Left hindlimb (tissue), 1 donor: ENCODE data around the gene PCLO.
"Not testable (repeated sequence)": the region's sequence is repeated elsewhere in the genome, so short reads cannot be mapped to it uniquely, and the experiment has no call there.

ENCODE experiments used
- DNase-seq: peaks from one replicate; pipeline ENCODE4 v3.0.0-alpha.2; 2018

PCLO gene

DNA sequence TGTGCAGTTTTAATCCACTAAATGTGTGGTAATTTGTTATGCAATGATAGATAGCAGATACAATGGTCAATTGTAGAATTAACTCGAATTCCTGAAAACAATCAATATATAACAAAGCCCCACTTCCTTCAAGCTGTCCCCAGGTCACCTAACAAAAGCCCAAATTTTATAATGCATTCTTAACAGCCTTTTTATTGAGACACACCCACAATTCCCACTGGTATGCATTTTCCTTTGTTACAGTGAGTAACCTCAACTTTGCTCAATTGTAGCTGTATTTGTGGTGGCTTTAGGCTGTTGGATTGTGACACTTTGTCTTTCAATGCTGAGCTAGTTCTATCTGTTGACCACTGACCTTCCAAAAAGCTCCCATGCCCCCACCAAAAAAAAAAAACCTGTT is 439.3 kb downstream of the PCLO start:
- DNase-seq: no peak

DNA sequence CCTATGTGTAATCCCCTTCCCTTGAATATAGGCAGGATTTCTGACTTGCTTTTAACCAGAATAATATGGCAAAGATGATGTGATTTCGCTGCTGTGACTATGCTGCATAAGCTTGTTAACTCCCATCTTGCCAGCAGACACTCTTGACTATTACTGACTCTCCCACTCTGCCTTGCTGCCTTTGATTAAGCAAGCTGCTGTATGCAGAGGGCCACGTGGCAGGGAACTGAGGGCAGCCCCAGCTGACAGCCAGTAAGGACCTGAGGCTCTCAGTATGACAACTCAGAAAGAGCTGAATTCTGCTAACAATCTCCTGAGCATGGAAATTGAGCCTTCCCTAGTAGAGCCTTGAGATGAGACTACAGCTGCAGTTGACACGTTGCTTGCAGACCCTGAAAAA is 439.7 kb downstream of the PCLO start:
- no peak for DNase-seq

- DNase-seq: no peak
Observed at GRCh38 chr7:82715344-82715743, 447.3 kb downstream of the PCLO start.

- DNase-seq: no peak
Observed at GRCh38 chr7:82714883-82715282, 447.8 kb downstream of the PCLO start.

DNA sequence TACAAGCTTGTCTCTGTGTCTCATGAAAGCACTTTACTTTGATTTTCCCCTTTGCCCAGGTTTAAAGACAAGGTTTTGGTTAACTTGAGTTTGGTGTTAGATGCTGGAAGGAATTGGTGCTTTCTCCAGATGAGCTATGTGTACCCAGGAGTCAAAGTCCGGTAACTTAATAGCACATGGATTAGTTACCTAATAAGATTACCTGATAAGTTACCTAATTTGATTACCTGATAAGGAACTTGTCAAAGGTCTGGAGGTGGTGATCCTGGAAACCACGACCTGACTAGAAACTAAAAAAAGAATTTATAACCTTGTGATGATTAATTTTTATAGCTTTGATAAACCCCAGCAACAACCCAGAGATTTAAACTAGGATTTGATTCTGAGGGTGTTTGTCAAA is 449.2 kb downstream of the PCLO start:
- no peak for DNase-seq

DNA sequence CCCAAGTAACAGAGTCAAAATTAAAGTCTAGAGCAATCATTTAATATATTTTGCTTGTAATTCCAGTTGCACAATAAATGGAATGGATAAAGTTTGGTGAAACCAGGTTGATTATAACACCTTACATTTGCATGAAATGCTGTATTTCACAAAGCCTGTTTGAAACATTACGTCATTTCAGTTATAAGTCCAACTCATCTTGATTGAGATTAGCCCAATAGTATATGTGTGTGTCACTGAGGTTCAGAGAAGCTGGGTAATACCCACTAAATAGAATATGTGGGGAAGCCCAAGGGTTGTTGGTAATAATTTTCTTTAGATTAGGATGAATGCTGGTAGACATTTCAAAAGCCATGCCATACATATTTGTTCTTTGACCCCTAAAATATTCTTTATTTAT is 456.3 kb downstream of the PCLO start:
- not testable (repeated sequence) for DNase-seq

DNA sequence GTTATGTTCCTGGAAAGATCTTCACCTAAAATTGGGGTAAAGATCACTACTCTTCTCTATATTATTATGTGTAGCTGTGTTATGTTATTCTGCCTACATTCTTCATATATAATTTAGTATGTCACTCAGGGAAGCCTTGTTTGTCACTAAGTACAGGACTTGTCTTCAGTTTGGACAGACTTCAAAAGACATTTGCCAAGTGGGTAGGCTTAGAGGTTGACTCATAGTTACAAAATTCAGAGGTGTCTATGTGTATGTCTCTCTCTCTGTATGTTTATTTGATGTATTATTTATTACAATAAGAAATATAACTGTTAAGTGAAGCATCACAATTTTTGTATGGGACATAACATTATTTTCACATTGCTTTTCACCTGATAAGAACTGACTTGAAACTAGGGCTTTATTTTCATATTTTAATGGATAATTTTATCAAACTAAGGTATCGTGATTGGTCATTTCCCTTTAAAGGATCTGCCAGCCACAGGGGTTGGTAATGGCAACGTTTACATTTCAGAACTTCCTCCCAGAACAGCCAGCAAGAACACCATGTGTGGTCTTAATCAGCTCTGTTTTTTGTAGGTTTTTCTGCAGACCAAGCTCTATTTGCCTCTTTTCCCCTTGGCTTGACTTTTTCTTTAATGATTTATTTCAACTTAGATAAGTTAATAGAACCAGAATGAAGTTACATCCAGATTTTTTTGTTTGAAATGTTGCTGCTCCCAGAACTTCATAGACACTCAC is 457.0 kb downstream of the PCLO start:
- DNase-seq: no peak

DNA sequence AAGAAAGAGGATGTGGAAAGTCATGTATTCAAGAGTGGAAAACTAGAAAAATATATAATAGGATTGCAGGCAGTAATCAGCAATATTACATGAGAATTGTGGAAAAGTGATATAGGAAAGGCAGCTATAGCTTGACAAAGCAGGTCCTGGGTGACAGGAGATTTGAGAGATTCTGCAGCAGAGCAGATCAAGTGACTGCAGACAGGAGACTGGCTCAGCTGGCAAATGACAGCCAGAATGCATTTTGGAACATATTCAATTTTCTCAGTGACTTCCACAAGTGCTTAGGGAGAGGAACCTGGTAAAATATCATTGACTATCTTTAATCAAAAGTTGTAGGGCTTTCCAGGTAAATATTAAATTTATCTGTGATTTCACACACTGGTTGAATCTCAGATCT is 458.6 kb downstream of the PCLO start:
- DNase-seq: no peak
